HG03460 (cell line): ENCODE data around the gene ZSWIM5.
"Not testable (repeated sequence)": the region's sequence is repeated elsewhere in the genome, so short reads cannot be mapped to it uniquely, and the experiment has no call there.

Source experiments
- ATAC-seq: cut with Tn5 transposase; IDR thresholded peaks from one replicate; pipeline ENCODE4 v1.9.1; 2021; ENCODE audit not compliant: unreplicated experiment

ZSWIM5 gene

GRCh38 chr1:45148209-45148825 lies 58.1 kb downstream of the ZSWIM5 start:
- ATAC-seq: no peak

- no peak for ATAC-seq
Measured at GRCh38 chr1:45146833-45147232, 59.6 kb downstream of the ZSWIM5 start.

GRCh38 chr1:45141247-45142003 lies 65.0 kb downstream of the ZSWIM5 start:
- ATAC-seq: no peak

DNA sequence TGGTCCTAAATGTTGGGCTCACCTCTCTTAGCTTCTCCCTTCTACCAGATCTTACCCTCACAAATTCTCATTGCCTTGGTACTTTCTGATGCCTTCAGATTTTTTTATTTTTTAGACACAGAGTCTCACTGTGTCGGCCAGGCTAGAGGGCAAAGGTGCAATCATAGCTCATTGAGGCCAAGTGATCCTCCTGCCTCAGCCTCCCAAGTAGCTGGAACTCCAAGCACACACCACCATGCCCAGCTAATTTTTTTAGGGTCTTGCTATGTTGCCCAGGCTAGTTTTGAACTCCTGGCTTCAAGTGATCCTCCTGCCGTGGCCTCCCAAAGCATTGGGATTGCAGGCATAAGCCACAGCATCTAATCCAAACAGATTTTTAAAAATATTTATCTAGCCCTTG lies 69.4 kb downstream of the ZSWIM5 start:
- no peak for ATAC-seq

DNA sequence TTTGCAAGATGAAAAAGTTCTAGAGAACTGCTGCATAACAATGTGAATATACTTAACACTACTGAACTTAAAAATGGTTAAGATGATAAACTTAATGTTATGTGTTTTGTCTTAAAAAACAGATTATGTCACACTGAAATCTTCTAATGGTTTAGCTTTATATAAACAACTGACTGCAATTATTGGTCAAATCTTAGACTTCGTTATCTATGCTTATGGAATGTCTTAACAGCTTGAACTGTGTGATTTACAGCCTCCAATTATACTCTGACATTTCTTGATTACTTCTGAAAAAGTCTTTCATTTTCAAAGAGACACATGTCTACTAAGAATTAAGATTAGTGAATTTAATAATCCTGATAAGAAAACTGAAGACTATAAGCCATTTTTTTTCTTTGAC lies 71.1 kb downstream of the ZSWIM5 start:
- no peak for ATAC-seq

DNA sequence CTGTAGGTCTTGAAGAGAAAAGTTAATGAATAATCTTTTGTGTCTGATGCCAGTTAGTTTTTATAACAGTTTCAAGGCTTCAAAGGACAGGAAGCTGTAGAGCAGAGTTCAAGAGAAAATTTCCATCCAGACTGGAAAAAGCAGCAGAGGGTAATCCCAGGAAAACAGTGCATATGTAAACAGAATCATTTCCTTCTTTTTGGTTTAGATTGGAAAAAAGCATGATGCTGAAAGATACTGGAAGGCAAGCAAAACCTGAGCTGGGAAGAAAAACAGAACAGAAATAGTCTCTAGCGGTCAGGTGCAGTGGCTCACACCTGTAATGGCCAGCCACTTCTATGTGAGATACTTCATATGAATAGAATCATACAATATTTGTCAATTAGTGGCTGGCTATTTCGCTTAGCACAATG lies 71.9 kb downstream of the ZSWIM5 start:
- ATAC-seq: no peak

DNA sequence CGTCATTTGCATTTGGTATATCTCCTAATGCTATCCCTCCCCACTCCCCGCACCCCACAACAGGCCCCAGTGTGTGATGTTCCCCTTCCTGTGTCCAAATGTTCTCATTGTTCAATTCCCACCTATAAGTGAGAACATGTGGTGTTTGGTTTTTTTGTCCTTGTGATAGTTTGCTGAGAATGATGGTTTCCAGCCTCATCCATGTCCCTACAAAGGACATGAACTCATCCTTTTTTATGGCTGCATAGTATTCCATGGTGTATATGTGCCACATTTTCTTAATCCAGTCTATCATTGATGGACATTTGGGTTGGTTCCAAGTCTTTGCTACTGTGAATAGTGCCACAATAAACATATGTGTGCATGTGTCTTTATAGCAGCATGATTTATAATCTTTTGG lies 73.7 kb downstream of the ZSWIM5 start:
- ATAC-seq: not testable (repeated sequence)

DNA sequence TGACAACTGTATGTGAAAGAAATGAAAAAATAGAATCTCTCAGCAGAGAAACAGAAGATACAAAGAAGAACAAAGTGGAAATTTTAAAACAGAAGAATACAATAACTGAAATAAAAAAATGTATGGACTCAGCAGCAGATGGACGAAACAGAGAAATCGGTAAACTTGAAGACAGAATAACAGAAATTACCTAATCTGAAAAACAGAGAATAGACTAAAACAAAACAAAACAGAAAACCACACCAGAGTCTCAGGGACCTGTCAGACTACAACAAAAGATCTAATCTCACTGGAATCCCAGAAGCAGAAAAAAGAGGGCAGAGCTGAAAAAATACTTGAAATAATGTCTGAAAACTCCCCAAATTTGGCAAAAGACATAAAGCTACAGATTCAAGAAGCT lies 83.0 kb downstream of the ZSWIM5 start:
- no peak for ATAC-seq

GRCh38 chr1:45122724-45123123 lies 83.7 kb downstream of the ZSWIM5 start:
- no peak for ATAC-seq

- ATAC-seq: no peak
Measured at GRCh38 chr1:45117766-45118165, 88.6 kb downstream of the ZSWIM5 start.

GRCh38 chr1:45116820-45117219 lies 89.6 kb downstream of the ZSWIM5 start:
- no peak for ATAC-seq

GRCh38 chr1:45116340-45116739 lies 90.1 kb downstream of the ZSWIM5 start:
- ATAC-seq: no peak

GRCh38 chr1:45115198-45115597 lies 91.2 kb downstream of the ZSWIM5 start:
- ATAC-seq: not testable (repeated sequence)

DNA sequence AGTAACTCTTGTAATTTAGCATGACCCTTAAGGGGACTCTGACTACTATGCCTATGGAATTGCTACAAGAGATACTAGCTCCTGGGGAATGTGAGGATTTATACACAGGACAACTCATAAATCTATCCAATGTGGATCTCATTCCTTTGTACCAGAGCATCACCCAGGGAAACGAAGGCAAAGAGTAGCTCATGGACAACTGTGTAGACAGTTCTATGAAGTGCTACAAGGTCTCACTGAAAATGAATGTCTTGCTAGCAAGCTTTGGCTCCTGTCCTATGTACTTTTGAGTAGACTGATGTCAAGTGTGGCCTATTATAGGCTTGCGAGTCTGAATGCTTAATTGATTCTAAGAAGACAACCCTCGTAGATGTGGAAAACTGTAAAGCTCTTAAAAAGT lies 93.7 kb downstream of the ZSWIM5 start:
- ATAC-seq: no peak

GRCh38 chr1:45111239-45111638 lies 95.2 kb downstream of the ZSWIM5 start:
- ATAC-seq: no peak

DNA sequence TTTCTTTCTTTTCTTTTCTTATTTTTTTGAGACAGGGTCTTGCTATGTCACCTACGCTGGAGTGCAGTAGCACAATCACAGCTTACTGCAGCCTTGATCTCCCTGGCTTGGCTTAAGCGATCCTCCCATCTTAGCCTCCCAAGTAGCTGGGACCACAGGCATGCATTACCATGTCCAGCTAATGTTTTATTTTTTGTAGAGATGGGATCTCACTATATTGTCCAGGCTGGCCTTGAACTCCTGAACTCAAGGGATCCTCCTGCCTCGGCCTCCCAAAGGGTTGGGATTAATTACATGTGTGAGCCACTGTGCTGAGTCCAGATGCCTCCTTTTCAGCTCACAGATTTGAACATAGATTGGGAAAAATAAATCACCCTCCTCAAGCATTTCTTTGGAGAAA lies 98.6 kb downstream of the ZSWIM5 start:
- ATAC-seq: no peak

GRCh38 chr1:45106864-45107263 lies 99.5 kb downstream of the ZSWIM5 start:
- not testable (repeated sequence) for ATAC-seq

DNA sequence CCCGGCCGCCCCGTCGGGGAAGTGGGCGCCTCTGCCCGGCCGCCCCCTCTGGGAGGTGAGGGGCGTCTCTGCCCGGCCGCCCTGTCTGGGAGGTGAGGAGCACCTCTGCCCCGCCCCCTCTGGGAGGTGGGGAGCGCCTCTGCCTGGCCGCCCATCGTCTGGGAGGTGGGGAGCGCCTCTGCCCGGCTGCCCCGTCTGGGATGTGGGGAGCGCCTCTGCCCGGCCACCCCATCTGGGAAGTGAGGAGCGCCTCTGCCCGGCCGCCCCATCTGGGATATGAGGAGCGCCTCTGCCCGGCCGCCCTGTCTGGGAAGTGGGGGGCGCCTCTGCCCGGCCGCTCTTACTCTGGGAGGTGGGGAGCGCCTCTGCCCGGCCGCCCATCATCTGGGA lies 100.3 kb downstream of the ZSWIM5 start:
- not testable (repeated sequence) for ATAC-seq

DNA sequence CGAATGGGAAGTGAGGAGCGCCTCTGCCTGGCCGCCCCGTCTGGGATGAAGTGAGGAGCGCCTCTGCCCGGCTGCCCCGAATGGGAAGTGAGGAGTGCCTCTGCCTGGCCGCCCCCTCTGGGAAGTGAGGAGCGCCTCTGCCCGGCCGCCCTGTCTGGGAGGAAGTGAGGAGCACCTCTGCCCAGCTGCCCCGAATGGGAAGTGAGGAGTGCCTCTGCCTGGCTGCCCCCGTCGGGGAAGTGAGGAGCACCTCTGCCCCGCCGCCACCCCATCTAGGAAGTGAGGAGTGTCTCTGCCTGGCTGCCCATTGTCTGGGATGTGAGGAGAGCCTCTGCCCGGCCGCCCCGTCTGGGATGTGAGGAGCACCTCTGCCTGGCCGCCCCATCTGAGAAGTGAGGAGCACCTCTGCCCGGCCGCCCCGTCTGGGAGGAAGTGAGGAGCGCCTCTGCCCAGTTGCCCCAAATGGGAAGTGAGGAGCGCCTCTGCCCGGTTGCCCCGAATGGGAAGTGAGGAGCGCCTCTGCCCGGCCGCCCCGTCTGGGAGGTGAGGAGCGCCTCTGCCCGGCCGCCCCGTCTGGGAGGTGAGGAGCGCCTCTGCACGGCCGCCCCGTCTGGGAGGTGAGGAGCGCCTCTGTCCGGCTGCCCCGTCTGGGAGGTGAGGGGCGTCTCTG lies 100.8 kb downstream of the ZSWIM5 start:
- ATAC-seq: not testable (repeated sequence)

DNA sequence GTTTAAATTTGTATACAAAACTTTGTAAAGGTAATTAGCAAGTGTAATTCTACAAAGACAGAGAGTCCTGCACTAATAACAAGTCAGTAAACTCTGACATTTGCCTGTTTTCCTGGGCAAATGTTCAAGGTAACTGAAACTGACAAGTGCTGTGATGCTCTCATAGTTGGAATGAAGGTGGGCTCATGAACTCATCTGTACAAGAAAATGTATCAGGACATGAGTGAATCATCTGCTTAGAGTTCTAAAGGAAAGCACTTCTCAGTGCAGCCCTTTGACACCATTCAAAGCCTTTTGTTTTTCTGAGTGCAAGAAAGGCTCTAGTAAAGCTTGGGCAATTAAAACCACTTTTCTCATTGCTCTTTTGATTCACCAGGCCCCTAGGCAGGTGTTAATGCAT lies 102.9 kb downstream of the ZSWIM5 start:
- ATAC-seq: no peak

GRCh38 chr1:45101947-45102346 lies 104.5 kb downstream of the ZSWIM5 start:
- no peak for ATAC-seq

DNA sequence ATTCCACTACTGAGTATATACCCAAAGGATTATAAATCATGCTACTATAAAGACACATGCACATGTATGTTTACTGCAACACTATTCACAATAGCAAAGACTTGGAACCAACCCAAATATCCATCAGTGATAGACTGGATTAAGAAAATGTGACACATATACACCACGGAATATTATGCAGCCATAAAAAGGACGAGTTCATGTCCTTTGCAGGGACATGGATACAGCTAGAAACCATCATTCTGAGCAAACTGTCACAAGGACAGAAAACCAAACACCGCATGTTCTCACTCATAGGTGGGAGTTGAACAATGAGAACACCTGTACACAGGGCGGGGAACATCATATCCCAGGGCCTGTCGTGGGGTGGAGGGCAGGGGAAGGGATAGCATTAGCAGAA lies 104.9 kb downstream of the ZSWIM5 start:
- ATAC-seq: not testable (repeated sequence)
